VCaP (cell line): ENCODE results near the gene TTLL10.

Source experiments
- H3K27ac ChIP-seq: fragments of 450-650 bp; 2 replicates; pipeline ENCODE4 v1.5.1; 2017
- TF ChIP-seq, protein P1 (sequence below): fragments of 450-650 bp; conservative IDR thresholded peaks from 2 replicates; pipeline ENCODE4 v1.5.1; 2017; ENCODE audit warnings: mild to moderate bottlenecking, moderate library complexity

TTLL10 gene

GRCh38 chr1:1218524-1219200 lies 45.0 kb downstream of the TTLL10 start:
- no peak overlapping the region for H3K27ac ChIP-seq
- TF ChIP-seq, protein P1, sequence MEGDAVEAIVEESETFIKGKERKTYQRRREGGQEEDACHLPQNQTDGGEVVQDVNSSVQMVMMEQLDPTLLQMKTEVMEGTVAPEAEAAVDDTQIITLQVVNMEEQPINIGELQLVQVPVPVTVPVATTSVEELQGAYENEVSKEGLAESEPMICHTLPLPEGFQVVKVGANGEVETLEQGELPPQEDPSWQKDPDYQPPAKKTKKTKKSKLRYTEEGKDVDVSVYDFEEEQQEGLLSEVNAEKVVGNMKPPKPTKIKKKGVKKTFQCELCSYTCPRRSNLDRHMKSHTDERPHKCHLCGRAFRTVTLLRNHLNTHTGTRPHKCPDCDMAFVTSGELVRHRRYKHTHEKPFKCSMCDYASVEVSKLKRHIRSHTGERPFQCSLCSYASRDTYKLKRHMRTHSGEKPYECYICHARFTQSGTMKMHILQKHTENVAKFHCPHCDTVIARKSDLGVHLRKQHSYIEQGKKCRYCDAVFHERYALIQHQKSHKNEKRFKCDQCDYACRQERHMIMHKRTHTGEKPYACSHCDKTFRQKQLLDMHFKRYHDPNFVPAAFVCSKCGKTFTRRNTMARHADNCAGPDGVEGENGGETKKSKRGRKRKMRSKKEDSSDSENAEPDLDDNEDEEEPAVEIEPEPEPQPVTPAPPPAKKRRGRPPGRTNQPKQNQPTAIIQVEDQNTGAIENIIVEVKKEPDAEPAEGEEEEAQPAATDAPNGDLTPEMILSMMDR, result no peak

- TF ChIP-seq, protein P1, result no peak
- H3K27ac ChIP-seq, result no peak overlapping the region
These were observed 45.7 kb downstream of the TTLL10 start for GRCh38 chr1:1219341-1219740.

- TF ChIP-seq, protein P1, result no peak
- no peak overlapping the region for H3K27ac ChIP-seq
These were observed 46.5 kb downstream of the TTLL10 start for GRCh38 chr1:1220197-1220596.

DNA sequence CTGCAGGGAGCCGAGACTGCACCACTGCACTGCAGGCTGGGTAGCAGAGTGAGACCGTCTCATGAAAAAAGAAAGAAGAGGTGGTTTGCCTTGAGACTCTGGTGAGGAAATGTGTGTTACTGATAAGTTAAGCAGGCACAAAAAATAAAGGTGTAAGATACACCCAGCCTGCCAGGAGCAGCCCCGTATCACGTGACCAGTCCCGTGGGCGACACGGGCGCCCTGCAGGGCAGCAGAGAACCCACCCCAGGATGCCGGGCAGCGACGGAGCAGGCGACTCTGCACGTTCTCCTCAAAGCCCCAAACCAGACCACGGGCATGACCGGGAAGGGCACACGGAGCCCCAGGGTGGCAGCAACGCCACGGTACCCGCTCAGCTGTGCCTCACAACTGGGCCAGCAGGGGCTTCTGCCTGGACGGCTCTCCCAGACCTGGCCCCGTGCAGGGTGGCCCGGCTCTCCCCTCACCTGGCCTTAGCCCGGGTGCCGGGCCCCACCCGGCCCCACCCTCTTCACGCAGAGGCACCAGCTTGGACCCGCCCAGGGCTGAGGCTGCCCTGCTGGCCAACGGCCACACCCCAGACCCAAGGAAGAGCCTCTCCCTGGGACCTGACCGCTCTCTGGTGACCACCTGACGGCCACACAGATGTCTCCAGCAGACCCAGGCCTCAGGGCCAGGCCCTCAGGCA lies 48.4 kb downstream of the TTLL10 start:
- TF ChIP-seq, protein P1, result no peak
- H3K27ac ChIP-seq, result no peak overlapping the region

DNA sequence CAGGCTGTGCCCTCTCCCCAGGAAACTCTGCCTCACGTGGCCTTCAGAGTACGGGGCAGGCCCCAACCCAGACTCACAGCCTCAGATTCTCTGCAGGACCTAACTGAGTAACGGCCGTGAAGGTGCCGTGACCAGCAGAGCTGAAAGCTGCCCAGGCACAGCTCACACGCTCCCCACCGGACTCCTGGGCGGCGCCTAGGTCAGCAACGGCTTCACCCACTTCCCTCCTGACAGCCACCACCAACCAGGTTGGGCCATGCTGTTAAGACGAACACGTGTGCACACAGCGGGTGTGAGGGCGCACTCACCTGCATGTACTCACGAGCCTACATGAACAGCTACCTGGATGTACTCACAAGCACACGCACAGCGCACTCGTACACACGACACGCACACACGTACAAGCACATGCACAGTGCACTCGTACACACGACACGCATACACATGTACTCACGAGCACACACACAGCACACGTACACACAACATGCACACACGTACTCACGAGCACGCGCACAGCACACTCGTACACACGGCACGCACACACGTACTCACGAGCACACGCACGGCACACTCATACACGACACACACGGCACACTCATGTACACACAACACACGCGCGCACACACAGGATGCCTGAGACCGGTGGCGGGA lies 49.0 kb downstream of the TTLL10 start:
- no peak overlapping the region for H3K27ac ChIP-seq

DNA sequence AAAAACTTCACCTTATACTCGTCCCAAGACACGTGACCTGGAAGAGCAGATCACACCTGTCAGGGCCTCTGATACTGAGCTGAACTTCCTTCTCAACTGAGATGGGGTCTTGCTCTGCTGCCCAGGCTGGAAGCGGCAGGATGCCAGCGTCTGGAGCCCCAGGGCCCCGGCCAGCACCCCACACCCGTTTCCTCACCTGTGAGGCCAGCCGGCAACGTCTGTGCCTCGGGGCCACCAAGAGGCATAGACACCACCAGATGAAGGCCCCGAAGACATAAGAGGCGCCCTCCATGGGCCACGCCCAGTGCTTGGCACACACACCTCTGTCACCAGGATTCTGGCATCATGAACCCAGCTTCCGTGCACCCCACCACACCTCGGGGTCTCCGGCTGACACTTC lies 49.6 kb downstream of the TTLL10 start:
- no peak overlapping the region for H3K27ac ChIP-seq
- TF ChIP-seq, protein P1, result no peak

More for the DNA sequence above, 49.0 kb downstream of the TTLL10 start:
- TF ChIP-seq, protein P1, result no peak

GRCh38 chr1:1223891-1224290 lies 50.2 kb downstream of the TTLL10 start:
- H3K27ac ChIP-seq, result no peak overlapping the region
- TF ChIP-seq, protein P1, result no peak
